ENCODE results near the gene RDH14.

DNA sequence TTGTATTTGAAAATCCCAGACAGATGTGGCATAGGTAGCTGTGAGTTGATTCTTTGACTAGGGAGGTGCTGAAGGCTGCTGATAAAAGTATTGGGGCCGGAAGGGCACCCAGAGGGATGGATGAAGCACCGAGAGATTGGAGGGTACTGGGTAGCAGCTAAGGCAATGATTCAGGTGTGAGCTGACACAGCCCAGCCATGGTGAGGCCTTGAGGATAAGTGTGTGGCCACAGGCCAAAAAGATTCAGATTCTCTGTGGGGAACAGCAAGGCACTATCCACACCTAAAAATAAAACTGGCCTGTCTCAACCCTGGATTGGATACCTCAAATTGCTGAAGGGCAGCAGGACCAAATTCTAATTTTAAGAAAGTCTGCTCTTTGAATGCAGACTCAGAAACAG lies 35.2 kb downstream of the RDH14 start:
- TF ChIP-seq, protein P1, sequence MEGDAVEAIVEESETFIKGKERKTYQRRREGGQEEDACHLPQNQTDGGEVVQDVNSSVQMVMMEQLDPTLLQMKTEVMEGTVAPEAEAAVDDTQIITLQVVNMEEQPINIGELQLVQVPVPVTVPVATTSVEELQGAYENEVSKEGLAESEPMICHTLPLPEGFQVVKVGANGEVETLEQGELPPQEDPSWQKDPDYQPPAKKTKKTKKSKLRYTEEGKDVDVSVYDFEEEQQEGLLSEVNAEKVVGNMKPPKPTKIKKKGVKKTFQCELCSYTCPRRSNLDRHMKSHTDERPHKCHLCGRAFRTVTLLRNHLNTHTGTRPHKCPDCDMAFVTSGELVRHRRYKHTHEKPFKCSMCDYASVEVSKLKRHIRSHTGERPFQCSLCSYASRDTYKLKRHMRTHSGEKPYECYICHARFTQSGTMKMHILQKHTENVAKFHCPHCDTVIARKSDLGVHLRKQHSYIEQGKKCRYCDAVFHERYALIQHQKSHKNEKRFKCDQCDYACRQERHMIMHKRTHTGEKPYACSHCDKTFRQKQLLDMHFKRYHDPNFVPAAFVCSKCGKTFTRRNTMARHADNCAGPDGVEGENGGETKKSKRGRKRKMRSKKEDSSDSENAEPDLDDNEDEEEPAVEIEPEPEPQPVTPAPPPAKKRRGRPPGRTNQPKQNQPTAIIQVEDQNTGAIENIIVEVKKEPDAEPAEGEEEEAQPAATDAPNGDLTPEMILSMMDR (IDR thresholded peaks at IDR 0.05 in 4 of 5, conservative IDR thresholded peaks at IDR 0.05 in 1 of 5) = no peak
- no peak for TF ChIP-seq POLR2A (IDR thresholded peaks at IDR 0.05)

Measured in gastrocnemius medialis (tissue), 4 donors.